Measurements from ENCODE around the gene LRRN1. TPM values are rescaled to one million over a fixed set of nuclear protein-coding genes. Genes with fewer than 3 reads are reported as not detected.
"Not testable (repeated sequence)": the region's sequence is repeated elsewhere in the genome, so short reads cannot be mapped to it uniquely, and the experiment has no call there.

LRRN1 gene
- total RNA-seq, 1 experiment from 2014 or later: 0.03 TPM

DNA sequence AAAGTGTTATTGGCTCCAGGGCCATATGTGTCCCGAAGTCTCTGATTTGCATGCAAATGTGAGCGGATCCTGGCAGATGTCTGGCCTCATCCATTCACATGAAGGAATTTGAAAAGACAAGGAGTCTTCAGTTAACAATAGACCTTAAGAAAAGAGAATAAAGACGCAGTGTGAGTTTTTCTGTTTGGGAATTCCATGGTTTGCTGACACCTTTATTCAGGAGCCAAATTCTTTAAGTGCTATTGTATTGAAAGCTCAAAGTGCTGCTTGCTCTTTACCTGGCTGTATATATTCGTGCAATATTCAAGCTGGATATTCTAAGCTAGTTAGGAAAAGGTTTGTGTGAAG, 2.2 kb downstream of the LRRN1 start:
- in situ Hi-C loops (cut with HindIII; ENCODE audit: low pct_unique_long_range_greater_than_20kb, low sequenced_read_pairs): no loop called here
- no peak for DNase-seq (ENCODE audit: low read depth, low spot score)

DNA sequence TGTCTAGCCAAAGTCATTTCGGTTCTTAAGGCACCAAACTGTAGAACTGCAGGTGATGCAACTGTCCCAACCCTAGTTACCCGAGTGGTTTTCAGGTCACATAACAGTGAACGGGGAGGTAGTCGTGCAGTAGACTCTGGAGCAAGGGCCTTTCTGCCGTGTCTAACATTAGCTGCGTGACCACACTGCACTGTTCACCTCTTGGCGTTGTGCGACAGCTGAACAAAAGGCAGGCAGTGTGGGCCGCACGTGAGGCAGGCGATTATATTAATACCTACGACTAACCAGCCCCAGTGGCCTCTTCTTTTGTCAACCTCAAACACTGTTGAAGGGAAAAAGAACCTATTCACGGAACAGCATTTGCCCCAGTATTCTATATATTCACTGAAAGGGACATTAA, 2.8 kb downstream of the LRRN1 start:
- in situ Hi-C loops (cut with HindIII; ENCODE audit: low pct_unique_long_range_greater_than_20kb, low sequenced_read_pairs): no loop called here
- DNase-seq (ENCODE audit: low read depth, low spot score): no peak

DNA sequence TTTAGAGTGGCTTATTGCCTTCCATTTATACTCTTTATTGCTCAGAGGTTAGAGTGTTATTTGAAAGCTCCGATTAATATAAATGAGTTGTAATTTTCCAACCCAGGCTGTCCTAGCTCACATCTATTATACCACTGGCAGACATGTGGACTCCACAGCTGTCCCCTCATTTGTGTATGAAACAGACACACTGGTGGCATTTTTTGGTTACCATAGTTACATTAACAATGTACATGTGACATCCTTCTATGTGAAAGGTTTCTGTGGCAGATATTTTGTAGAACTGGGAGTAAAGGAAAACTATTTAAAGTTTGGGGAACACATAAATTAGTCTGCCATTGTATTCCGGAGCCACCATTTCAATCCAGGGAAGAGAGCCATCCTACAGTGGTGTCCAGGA, 5.3 kb downstream of the LRRN1 start:
- in situ Hi-C loops (cut with HindIII; ENCODE audit: low pct_unique_long_range_greater_than_20kb, low sequenced_read_pairs): no loop called here
- no peak for DNase-seq (ENCODE audit: low read depth, low spot score)

DNA sequence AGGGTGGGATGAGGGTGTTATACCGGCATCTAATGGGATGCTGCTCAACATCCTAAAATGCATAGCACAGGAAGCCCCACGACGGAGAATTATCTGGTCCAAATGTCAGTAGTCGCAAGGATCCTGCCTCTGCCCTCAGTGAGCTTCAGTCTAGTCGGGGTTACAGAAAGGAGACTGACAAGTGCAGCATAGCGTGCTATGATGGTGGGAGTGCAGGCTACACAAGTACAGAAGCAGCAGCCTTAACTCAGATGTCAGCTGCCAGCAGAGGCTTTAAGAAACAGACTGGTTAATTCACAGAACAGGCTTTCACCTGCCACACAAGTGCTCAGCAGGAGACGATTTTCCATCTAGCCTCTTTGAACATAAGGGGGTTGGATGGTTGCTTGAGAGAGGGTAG, 6.9 kb downstream of the LRRN1 start:
- in situ Hi-C loops (cut with HindIII; ENCODE audit: low pct_unique_long_range_greater_than_20kb, low sequenced_read_pairs): no loop called here
- no peak for DNase-seq (ENCODE audit: low read depth, low spot score)

DNA sequence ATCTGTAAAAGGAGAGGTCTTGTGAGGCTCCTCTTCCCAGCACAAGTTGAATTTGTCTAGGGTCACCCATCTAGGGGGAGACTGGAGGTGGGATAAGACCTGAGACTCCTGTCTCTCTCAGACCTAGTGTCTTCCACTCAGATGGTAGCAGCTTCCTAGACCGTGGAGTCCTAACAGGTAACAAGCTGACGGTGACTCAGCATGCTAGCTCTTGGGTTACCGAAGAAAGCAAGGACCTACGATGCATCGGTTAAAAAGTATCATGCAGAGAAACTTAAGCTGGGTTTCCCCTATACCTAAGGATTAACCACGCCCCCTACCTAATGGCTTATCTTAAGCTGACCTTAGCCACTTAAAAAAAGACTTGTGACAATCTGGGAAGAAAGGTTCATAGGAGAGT, 7.6 kb downstream of the LRRN1 start:
- in situ Hi-C loops (cut with HindIII; ENCODE audit: low pct_unique_long_range_greater_than_20kb, low sequenced_read_pairs): no loop called here
- no peak for DNase-seq (ENCODE audit: low read depth, low spot score)

DNA sequence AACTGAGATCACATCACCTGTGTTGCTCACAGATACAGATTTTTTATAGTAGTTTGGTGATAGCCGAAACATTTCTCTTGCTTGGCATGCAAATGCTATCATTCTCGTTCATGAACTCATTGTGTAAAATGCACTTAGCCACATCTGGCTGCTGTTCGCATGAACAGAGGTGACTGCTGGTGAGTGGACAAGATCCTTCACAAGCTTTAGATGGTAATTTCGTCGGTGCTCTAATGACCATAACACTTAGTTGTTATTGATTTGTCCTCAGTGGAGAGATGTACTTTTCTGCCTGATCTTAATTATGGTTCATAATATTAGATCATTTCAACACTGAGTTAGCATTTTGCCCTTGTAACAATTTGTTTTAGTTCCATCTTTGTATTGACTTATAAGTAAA, 13.8 kb downstream of the LRRN1 start:
- in situ Hi-C loops (cut with HindIII; ENCODE audit: low pct_unique_long_range_greater_than_20kb, low sequenced_read_pairs): no loop called here
- no peak for DNase-seq (ENCODE audit: low read depth, low spot score)

DNA sequence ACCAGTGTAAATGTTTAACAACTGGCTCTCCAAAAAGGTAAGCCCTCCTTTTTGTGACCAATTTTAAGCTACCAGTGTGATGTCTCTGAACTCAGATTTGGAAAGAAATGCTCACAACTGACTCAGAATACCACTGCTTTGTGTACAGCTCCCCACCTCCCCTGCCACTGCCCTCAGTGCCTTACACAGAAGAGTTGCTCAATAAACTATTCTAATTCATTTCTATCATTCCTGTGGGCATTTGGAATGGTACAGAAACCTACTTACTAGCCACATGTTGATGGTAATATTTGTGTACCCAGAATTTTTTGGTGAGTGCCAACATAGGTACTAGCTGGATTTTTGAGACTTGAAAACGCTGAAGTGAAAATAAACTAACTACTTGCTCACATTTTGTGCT, 16.0 kb downstream of the LRRN1 start:
- in situ Hi-C loops (cut with HindIII; ENCODE audit: low pct_unique_long_range_greater_than_20kb, low sequenced_read_pairs): no loop called here
- no peak for DNase-seq (ENCODE audit: low read depth, low spot score)

DNA sequence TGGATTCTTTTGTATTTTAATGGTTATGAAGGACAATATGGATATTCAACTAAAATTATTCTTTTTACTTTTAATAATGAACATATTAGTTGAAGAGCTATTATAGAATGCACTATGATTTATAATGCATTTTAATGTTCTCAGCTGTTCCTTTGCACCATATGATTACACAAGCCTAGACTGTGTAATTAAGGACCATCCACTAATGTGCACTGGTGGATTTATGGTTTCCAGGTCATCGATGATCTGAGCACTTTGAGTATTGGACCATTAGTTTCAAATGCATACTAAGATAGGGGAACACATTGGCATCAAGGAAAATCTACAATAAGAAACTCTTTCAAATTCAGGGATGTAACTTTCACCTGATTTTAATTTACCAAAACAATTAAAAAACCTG, 16.8 kb downstream of the LRRN1 start:
- in situ Hi-C loops (cut with HindIII; ENCODE audit: low pct_unique_long_range_greater_than_20kb, low sequenced_read_pairs): no loop called here
- no peak for DNase-seq (ENCODE audit: low read depth, low spot score)

DNA sequence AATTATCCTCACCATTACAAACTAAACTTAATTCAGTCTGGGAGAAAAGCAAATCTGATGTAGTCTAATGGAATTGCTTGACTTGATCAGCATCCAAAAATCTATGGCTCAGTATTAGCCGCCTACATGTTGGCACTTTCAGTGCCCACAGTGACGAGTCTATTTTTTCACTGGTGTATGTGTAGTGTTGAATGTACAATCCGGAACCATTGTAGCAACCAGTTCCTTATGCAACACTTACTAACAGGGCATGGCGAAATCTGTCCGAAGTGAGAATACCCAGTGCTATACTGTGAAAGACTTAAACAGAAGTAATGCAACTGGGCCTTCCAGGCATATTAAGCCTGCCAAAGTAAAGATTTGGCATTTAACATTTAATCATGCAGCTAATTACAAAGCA, 18.6 kb downstream of the LRRN1 start:
- in situ Hi-C loops (cut with HindIII; ENCODE audit: low pct_unique_long_range_greater_than_20kb, low sequenced_read_pairs): no loop called here

DNA sequence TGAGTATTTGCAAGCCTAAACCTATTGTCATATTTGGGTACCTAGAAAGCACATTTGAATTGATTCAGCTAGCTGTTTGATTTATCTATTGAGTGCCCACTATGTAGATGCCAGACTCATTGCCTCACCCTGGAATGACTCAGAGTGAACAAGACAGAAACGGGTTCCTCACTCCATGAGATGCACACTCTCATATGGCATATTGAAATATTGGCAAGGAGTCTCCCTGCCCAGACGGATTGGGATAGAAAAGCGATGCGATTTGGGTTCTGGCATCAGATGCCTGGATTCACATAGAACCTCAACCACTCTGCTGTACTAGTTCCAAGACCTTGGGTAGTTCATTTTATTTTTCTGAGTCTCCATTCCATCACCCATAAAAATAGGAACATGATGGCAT, 22.5 kb downstream of the LRRN1 start:
- in situ Hi-C loops (cut with HindIII; ENCODE audit: low pct_unique_long_range_greater_than_20kb, low sequenced_read_pairs): no loop called here
- no peak for DNase-seq (ENCODE audit: low read depth, low spot score)

More for the DNA sequence above, 18.6 kb downstream of the LRRN1 start:
- no peak for DNase-seq (ENCODE audit: low read depth, low spot score)

DNA sequence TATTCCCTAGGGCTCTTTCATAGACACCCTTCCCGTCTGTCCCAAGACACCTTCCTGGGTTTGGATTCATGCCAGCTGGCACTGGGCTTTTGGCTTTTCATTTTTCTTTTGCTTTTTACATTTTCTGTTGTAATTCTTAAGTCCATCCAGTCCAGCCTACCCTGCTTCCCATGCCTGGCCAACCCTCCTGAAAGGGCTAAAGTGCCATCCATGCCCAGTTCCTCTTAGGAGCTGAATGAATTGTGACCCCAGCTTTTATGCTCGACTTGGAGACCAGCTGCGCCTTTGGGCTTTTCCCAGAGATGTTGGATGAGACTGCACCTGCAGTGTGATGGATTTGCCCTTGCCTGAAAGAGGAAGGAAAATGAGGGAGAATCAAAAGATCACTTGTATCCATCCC, 25.8 kb downstream of the LRRN1 start:
- in situ Hi-C loops (cut with HindIII; ENCODE audit: low pct_unique_long_range_greater_than_20kb, low sequenced_read_pairs): no loop called here
- DNase-seq (ENCODE audit: low read depth, low spot score): no peak

DNA sequence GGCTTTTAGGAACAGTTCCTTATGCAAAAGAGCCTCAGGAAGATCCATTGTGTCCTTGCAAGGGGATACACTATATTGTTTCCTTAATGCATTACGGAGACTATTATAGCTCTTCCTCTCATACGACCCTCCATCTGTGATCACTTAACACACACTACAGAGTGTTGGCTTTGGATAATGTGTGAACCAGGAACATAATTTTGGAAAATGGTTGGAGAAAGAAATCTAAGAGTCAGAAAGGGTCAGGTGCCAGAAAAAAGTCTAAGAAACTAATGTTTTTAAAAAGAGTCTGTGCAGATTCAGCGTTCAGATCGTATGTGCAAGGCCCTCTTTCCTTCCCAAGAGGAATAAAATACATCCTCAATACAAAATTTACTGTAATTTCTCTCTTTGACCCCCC, 27.3 kb downstream of the LRRN1 start:
- in situ Hi-C loops (cut with HindIII; ENCODE audit: low pct_unique_long_range_greater_than_20kb, low sequenced_read_pairs): no loop called here

DNA sequence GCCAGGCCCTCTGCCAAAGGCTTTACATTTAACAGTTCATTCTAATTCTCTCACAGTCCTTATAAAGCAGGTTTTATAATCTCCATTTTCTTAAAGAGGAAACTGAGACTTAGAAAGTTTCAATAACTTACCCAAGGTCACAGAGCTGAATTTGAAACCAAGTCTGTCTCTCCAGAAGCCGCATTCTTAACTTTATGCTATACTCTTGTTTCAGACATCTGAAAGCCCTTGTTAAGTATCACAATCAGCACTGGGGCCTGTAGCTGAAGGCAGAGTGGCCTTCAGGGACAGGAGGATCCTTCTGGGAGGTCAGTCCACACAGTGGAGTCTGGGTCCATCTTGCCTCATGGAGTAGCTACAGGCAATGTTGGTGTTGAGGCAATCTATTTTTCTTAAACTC, 27.9 kb downstream of the LRRN1 start:
- DNase-seq (ENCODE audit: low read depth, low spot score): no peak
- in situ Hi-C loops (cut with HindIII; ENCODE audit: low pct_unique_long_range_greater_than_20kb, low sequenced_read_pairs): no loop called here

More for the DNA sequence above, 27.3 kb downstream of the LRRN1 start:
- DNase-seq (ENCODE audit: low read depth, low spot score): no peak

DNA sequence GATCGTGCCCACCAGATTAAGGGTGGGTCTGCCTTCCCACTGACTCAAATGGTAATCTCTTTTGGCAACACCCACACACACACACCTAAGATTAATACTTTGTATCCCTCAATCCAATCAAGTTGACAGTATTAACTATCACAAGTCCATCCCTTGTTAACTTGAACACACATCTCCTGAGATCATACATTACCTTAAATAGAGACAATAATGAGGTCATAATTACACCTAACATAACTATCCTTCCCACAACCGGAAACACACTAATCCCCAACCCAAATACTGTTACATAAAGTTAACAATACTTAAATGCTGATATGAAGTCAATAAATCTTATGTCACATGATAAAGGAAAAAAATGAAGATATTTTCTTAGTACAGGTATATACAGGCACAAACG, 29.2 kb downstream of the LRRN1 start:
- DNase-seq (ENCODE audit: low read depth, low spot score); in situ Hi-C loops (cut with HindIII; ENCODE audit: low pct_unique_long_range_greater_than_20kb, low sequenced_read_pairs): not testable (repeated sequence)

DNA sequence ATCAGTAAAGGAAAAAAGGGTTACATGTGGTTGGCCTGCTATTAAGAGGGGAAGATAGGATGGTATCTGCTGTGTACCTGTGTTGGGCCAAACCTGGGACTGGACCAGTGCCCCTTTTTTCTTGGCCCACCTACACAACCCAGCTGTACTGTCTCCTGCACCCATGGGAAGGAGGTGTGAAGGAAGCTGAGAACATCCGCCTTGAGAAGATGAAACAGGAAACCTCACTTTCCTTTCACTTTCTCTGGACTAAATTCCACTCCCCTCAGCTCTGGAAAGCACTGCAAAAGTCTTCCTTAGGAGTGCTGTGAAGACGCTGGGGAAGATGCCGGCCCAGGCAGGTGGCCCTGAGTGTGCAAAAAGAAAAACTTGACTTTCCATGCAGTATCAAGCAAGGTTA, 37.6 kb downstream of the LRRN1 start:
- in situ Hi-C loops (cut with HindIII; ENCODE audit: low pct_unique_long_range_greater_than_20kb, low sequenced_read_pairs): no loop called here
- DNase-seq (ENCODE audit: low read depth, low spot score): no peak

DNA sequence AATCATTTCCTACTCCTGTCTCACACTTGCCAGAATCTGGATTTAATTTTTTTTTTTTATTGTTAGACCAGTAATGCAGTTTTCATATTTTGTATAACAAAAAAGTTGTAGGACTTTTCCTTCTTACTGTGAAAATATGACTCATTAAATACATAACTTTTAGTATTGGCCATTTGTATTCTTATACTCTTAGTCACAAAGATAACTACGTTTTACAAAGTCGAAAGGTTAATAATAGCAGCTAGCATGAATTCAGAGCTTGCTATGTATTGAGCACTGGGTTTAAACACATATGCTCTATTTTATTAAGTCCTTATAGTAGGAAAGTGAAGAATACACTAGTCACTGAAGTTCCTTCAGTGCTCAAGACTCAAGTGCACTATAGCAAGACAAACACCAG, 43.1 kb downstream of the LRRN1 start:
- no peak for DNase-seq (ENCODE audit: low read depth, low spot score)
- in situ Hi-C loops (cut with HindIII; ENCODE audit: low pct_unique_long_range_greater_than_20kb, low sequenced_read_pairs): no loop called here

DNA sequence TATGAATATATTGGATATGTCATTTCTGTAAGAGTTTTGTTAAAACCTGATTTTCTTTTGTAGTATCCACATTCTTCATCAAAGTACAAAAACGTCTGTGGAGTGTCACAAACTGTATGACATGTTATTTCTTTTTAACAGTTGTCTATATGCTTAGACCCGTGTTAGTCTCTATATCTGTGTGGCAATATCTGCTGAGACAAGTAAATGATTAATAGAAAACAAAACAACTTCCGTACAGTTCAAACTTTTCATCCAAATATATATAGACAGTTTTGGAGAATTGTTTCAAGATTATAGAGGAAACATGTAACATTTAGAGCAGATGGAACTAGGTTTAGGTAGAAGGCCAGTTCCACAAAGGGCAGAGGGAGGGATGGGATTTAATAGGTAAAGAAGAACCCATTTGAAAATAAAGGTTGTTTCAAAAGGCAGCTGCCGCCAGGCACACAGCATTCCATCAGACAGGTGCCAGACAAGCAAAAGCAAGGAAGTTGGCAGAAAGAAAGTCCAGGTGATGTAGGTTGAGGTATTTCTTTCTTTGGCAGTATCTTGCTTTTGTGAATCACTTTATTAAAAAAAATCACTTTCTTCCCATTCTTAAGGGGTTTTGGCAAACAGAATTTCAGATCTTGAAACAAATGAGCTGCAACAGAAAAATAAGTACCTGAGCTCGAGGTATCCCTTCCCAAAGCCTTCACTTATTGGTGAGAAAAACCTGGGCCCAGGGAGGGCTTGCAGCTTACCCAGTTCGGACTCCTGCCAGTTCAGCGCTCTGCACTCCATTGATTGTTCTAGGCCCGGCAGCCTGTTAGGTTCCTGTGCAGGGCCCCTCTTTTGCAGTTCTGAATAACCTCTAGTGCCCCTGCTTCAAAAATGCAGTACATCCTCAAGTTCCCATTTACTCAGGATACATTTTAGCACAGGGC, 49.0 kb downstream of the LRRN1 start:
- in situ Hi-C loops (cut with HindIII; ENCODE audit: low pct_unique_long_range_greater_than_20kb, low sequenced_read_pairs): no loop called here

DNA sequence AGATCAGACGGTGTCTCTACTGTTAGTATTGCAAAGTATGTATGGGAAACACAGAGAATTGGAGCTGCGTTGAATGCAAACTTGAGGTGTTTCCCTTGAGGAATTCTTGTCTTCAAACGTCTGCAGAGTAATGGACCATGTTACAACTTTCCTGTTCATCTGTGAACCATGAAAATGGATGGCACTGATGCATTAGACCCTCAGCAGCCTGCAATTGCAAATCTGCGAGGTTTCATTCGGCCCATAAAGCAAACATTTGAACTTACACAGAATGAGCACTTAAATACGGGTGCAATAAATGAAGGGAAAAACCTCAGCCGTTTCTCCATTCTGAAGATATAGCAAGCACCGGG, 49.7 kb downstream of the LRRN1 start:
- no peak for DNase-seq (ENCODE audit: low read depth, low spot score)
- in situ Hi-C loops (cut with HindIII; ENCODE audit: low pct_unique_long_range_greater_than_20kb, low sequenced_read_pairs): no loop called here

More for the DNA sequence above, 49.0 kb downstream of the LRRN1 start:
- no peak for DNase-seq (ENCODE audit: low read depth, low spot score)

DNA sequence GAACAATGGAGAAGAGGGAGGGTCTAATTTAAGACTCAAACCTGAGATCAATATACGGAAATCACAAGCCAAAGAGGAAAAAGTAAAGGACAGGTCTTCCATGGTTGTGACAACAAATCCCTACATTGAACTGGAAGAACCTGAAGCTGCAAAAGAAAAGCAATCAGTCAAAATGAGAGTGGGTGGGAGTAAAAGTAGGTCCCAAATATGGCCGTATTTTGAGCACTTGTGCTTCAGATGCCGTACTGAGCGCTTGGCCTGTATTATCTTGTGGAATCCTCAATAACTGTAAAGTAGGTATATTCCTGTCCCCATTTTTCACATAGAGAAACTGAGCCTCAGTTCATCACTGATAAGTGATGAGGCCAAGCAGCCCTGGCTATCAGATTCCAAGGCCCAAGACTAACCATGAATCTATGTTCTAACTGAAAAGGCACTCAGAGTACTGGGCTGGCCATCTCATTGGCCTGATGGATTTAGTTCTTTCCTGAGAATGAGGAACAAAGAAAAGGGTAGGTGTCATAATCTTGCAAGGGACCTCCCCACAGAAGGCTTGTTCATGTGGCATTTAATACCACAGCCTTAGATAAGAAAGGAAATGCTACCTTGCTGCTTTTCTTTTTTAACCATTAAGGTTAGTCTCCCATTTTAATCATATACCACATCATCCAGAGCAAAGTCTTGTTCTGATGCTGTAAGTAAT, 52.5 kb downstream of the LRRN1 start:
- in situ Hi-C loops (cut with HindIII; ENCODE audit: low pct_unique_long_range_greater_than_20kb, low sequenced_read_pairs): no loop called here
- no peak for DNase-seq (ENCODE audit: low read depth, low spot score)
